HFF-Myc (cell line): ENCODE measurements around the gene ULK2.

Experiments used
- DNase-seq: peaks from one replicate; pipeline ENCODE4 v3.0.0-alpha.2; 2011; ENCODE audit warnings: low read depth; ENCODE audit errors: extremely low read depth
- H3K4me3 ChIP-seq: replicated peaks from 2 replicates; pipeline ENCODE4 v1.5.1; 2011; ENCODE audit warnings: low read depth, mild to moderate bottlenecking, control low read depth, low read length
- TF ChIP-seq, protein P1 (sequence below): IDR thresholded peaks from 2 replicates; pipeline ENCODE4 v1.5.1; 2012; ENCODE audit warnings: mild to moderate bottlenecking, low read depth, low read length, control low read depth; ENCODE audit errors: missing control alignments

ULK2 gene

DNA sequence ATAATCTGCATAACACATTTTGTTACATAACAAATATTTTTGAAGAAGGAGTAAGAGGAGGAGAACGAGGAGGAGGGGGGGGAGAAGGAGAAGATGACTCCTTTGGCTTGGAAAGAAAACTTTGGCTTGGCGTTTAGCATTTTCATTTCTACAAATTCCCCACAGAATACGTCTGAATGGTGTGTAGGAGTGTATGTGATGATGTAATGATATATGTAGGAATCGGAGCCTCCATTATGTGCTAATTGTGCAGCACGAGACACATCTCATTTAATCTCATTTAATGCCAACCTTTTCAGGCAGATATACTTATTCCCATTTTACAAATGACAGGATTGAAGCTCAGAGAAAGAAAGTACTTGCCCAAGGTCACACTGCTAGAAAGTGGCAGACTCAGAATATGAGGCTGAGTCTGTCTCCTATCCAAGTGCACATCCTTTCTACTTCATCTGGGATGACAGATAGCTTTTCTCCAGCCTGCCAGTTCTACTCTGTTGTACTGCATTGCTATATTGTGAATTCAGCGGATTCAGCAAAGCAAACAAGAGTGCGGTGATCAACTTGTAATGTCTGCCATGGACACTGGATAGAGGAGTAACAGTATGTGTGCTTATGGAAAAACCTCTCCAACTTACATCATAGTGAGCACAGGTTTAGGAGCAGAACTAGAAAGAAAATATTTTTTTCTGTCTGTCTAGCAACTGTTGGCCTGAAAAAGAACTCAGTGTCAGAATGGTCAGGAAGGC lies 140.9 kb downstream of the ULK2 start:
- no peak overlapping the region for H3K4me3 ChIP-seq
- DNase-seq = no peak
- TF ChIP-seq, protein P1, sequence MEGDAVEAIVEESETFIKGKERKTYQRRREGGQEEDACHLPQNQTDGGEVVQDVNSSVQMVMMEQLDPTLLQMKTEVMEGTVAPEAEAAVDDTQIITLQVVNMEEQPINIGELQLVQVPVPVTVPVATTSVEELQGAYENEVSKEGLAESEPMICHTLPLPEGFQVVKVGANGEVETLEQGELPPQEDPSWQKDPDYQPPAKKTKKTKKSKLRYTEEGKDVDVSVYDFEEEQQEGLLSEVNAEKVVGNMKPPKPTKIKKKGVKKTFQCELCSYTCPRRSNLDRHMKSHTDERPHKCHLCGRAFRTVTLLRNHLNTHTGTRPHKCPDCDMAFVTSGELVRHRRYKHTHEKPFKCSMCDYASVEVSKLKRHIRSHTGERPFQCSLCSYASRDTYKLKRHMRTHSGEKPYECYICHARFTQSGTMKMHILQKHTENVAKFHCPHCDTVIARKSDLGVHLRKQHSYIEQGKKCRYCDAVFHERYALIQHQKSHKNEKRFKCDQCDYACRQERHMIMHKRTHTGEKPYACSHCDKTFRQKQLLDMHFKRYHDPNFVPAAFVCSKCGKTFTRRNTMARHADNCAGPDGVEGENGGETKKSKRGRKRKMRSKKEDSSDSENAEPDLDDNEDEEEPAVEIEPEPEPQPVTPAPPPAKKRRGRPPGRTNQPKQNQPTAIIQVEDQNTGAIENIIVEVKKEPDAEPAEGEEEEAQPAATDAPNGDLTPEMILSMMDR = no peak

DNA sequence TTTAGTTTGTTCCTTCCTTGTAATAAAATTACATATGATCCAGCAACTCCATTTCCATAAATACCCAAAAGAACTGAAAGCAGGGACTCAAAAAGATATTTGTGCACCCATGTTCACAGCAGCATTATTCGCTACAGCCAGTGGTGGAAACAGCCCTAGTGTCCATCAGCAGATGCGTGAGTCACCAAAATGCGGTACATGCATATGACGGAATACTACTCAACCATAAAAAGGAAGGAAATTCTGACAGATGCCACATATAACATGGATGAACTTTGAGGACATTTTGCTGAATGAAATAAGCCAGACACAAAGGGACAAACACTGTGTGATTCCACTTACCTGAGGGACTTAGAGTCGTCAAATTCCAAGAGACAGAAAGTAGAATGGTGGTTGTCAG lies 142.2 kb downstream of the ULK2 start:
- no peak overlapping the region for H3K4me3 ChIP-seq
- TF ChIP-seq, protein P1 = no peak
- no peak for DNase-seq

DNA sequence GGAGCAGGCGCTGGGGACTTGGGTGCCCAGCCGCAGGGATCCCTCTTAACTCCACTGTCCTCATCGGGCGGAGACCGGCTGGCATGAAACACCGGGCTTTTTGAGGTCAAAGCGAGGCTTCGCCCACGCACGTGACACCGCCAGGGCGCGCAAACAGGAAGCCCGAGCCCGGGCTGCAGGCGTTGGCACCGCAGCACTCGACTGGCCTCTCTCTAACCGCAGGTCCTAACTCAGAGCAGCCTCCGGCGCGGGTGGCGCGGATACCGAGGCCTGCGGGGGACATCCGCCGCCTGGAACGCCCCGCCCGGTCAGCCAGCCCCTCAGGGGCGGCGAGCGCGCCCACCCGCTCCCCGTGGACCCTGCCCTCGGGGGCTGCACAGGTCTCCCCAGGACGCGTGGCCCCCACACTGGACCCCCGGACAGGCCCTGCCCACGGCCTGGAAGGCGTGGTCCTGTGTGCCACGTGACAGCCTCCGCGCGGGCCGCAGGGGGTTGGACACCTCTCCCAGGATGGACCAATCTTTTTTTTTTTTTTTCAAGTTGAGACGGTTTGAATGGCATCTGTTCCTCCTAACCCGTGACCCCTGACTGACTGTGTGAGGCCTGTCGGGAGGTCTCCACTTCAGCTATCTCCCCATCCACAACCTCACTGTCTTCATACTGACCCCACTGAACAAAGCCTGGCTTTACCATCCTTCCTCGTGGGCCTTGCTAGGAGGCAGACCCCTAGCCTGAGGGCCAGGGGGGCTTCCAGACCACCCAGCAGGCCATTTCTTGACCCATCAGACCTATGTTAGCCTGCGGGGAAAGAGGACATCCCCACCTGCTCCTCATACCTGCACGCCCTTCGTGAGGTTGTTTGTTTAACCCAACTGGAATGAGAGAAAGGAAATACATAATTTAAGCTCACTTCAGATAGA lies 143.0 kb downstream of the ULK2 start:
- TF ChIP-seq, protein P1 = no peak
- no peak for DNase-seq
- no peak overlapping the region for H3K4me3 ChIP-seq

DNA sequence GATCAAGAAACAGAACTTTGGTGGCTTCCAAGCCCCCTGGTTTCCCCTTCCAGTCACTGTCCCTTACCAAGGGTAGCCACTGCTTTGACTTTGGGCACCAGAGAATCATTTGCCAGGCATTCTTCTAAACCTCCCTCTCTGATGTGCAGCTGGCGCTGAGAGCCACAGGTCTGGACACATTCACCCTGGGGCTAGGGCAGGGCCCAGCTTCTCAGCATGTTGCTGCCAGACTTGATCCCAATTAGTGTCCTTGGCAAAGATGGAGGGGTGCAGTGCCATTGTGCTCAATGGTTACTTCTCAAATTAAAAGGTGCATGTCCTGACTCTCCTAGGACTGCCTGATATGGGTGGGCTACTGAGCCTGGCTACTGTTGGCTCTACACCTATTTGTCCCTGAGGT lies 143.8 kb downstream of the ULK2 start:
- DNase-seq = no peak
- H3K4me3 ChIP-seq = no peak overlapping the region
- TF ChIP-seq, protein P1 = no peak
